HCT116 (cell line): ENCODE measurements around the gene CAV2. TPM values are rescaled to one million over a fixed set of nuclear protein-coding genes. Genes with fewer than 3 reads are reported as not detected.

Experiments used
- ATAC-seq: fragments of 200-7000 bp; cut with Tn5 transposase; 2 replicates; pipeline ENCODE4 v1.9.1; 2020; ENCODE audit warnings: mild to moderate bottlenecking, moderate library complexity
- BruUV-seq: library from RNA; stranded (reverse); fragments of 400-500 nt; replicated peaks from 2 replicates; lab custom pipeline; 2021; lab: Mats Ljungman, UMichigan
- CTCF ChIA-PET: fragments of 300-600 bp; sonication (Branson Sonifier 250); formaldehyde crosslinking; loops from one replicate; lab custom pipeline; 2021; ENCODE audit warnings: antibody characterized with exemption; lab: Charles Lee
- POLR2A ChIA-PET: fragments of 300-600, 350-600 bp; sonication (Branson Sonifier 250); formaldehyde crosslinking; loops from one replicate; lab custom pipeline; 2021; ENCODE audit warnings: antibody characterized with exemption; lab: Charles Lee
- RAD21 ChIA-PET, 2 experiments: fragments of 300-600 bp; sonication (Branson Sonifier 250); formaldehyde crosslinking; loops; one replicate each; lab custom pipeline; 2023; ENCODE audit warnings: low total read pairs in 2 of 2; ENCODE audit not compliant: uncharacterized antibody in 2 of 2, unreplicated experiment in 2 of 2, low non-redundant PET in 1 of 2; lab: Charles Lee
- DNase-seq: peaks from one replicate; pipeline ENCODE4 v3.0.0-alpha.2; 2010; ENCODE audit warnings: low read depth, low spot score
- H2AFZ ChIP-seq: fragments of 200-600 bp; shearing (Covaris generic), sonication (generic); 2 replicates; pipeline ENCODE4 v1.6.1; 2017; ENCODE audit warnings: low read depth, mixed run types, mixed read lengths, antibody characterized with exemption, low read length; ENCODE audit not compliant: poor library complexity, severe bottlenecking
- H3K27ac ChIP-seq: 2 replicates; pipeline ENCODE4 v1.5.1; 2012; ENCODE audit warnings: low read depth, low read length
- H3K27me3 ChIP-seq: fragments of 200-600 bp; sonication (generic); 2 replicates; pipeline ENCODE4 v1.6.1; 2016; ENCODE audit warnings: mixed run types, low read length, mixed read lengths; ENCODE audit not compliant: insufficient read depth
- H3K36me3 ChIP-seq, 2 experiments: fragments of 200-500 bp in 1 of 2; fragments of 200-600 bp in 1 of 2; sonication (Bioruptor generic) in 1 of 2; sonication (generic) in 1 of 2; 2 replicates each; pipeline versions ENCODE4 v1.5.1 to v1.6.1; 2014 to 2016; ENCODE audit warnings: low read length in 2 of 2, inconsistent platforms in 1 of 2, mixed read lengths in 1 of 2, mixed run types in 1 of 2; ENCODE audit not compliant: insufficient read depth in 2 of 2, control insufficient read depth in 1 of 2
- H3K4me1 ChIP-seq, 2 experiments: fragments of 200-600 bp in 1 of 2; sonication (generic) in 1 of 2; 2 replicates each; pipeline versions ENCODE4 v1.5.1 to v1.6.1; 2012 to 2017; ENCODE audit warnings: low read length in 2 of 2, inconsistent platforms in 1 of 2, mild to moderate bottlenecking in 1 of 2, mixed read lengths in 1 of 2, mixed run types in 1 of 2, moderate library complexity in 1 of 2; ENCODE audit not compliant: insufficient read depth in 2 of 2, control insufficient read depth in 1 of 2
- H3K4me2 ChIP-seq: fragments of 200-600 bp; sonication (generic); 2 replicates; pipeline ENCODE4 v1.6.1; 2017; ENCODE audit warnings: mixed run types, low read length, mixed read lengths
- H3K4me3 ChIP-seq, 2 experiments: fragments of 200-600 bp in 1 of 2; sonication (generic) in 1 of 2; replicated peaks in 1 of 2; 2 replicates each; pipeline ENCODE4 v1.5.1; 2011 to 2016; ENCODE audit warnings: low read length in 2 of 2, control low read depth in 1 of 2, low read depth in 1 of 2, mild to moderate bottlenecking in 1 of 2, mixed read lengths in 1 of 2, mixed run types in 1 of 2
- H3K79me2 ChIP-seq: fragments of 200-600 bp; sonication (generic); 2 replicates; pipeline ENCODE4 v1.6.1; 2017; ENCODE audit warnings: mild to moderate bottlenecking, mixed run types, low read length, moderate library complexity, mixed read lengths; ENCODE audit not compliant: insufficient read depth
- H3K9ac ChIP-seq: fragments of 200-600 bp; sonication (generic); 2 replicates; pipeline ENCODE4 v1.6.1; 2016; ENCODE audit warnings: low read length, mixed read lengths
- H3K9me2 ChIP-seq: fragments of 200-600 bp; sonication (generic), shearing (Covaris generic); 2 replicates; pipeline ENCODE4 v1.6.1; 2017; ENCODE audit warnings: mixed run types, mild to moderate bottlenecking, moderate library complexity; ENCODE audit not compliant: insufficient read depth
- H3K9me3 ChIP-seq, 2 experiments: fragments of 200-500 bp in 1 of 2; fragments of 200-600 bp in 1 of 2; sonication (Bioruptor generic) in 1 of 2; sonication (generic) in 1 of 2; 2 replicates each; pipeline ENCODE4 v1.6.1; 2014 to 2017; ENCODE audit warnings: low read length in 2 of 2, mixed read lengths in 2 of 2, inconsistent platforms in 1 of 2, low read depth in 1 of 2, mild to moderate bottlenecking in 1 of 2, mixed run types in 1 of 2, moderate library complexity in 1 of 2; ENCODE audit not compliant: control insufficient read depth in 1 of 2, insufficient read depth in 1 of 2
- H4K20me1 ChIP-seq: fragments of 200-600 bp; sonication (generic), shearing (Covaris generic); 2 replicates; pipeline ENCODE4 v1.6.1; 2017; ENCODE audit warnings: mixed run types, mild to moderate bottlenecking, moderate library complexity; ENCODE audit not compliant: insufficient read depth
- CBX3 ChIP-seq: IDR thresholded peaks from 2 replicates; pipeline ENCODE4 v1.6.1; 2012; ENCODE audit warnings: low read depth
- CEBPB ChIP-seq: IDR thresholded peaks from 2 replicates; pipeline ENCODE4 v1.6.1; 2012; ENCODE audit warnings: low read depth
- CTCF ChIP-seq, 3 experiments: fragments of 200-600 bp in 1 of 3; sonication (generic) in 1 of 3; IDR thresholded peaks in 2 of 3; conservative IDR thresholded peaks in 1 of 3; 2 replicates each; pipeline ENCODE4 v1.5.1; 2012 to 2017; ENCODE audit warnings: low read depth in 2 of 3, low read length in 2 of 3, antibody characterized with exemption in 1 of 3, borderline replicate concordance in 1 of 3, control low read depth in 1 of 3, mild to moderate bottlenecking in 1 of 3, mixed read lengths in 1 of 3, mixed run types in 1 of 3, moderate library complexity in 1 of 3; ENCODE audit not compliant: insufficient read depth in 1 of 3
- EZH2 ChIP-seq: fragments of 200-600 bp; sonication (generic); IDR thresholded peaks from 2 replicates; pipeline ENCODE4 v1.6.1; 2017; ENCODE audit warnings: antibody characterized with exemption, mixed run types
- EZH2phosphoT487 ChIP-seq: fragments of 200-600 bp; IDR thresholded peaks from 2 replicates; pipeline ENCODE4 v1.6.1; 2018; ENCODE audit warnings: antibody characterized with exemption, borderline replicate concordance
- JUND ChIP-seq: IDR thresholded peaks from 2 replicates; pipeline ENCODE4 v1.6.1; 2012
- POLR2A ChIP-seq: IDR thresholded peaks from 2 replicates; pipeline ENCODE4 v1.7.0; 2011; ENCODE audit warnings: borderline replicate concordance; ENCODE audit not compliant: insufficient read depth, insufficient read length; ENCODE audit errors: extremely low read depth
- SP1 ChIP-seq: IDR thresholded peaks from 2 replicates; pipeline ENCODE4 v1.6.1; 2012; ENCODE audit warnings: low read depth
- SRF ChIP-seq: IDR thresholded peaks from 2 replicates; pipeline ENCODE4 v1.6.1; 2012; ENCODE audit warnings: low read depth
- ZNF274 ChIP-seq: fragments of 200-500 bp; sonication (Bioruptor generic); IDR thresholded peaks from 2 replicates; pipeline ENCODE4 v1.6.1; 2014; ENCODE audit warnings: mild to moderate bottlenecking, low read depth, low read length, inconsistent platforms
- intact Hi-C: fragments of 100-400 bp; cut with micrococcal nuclease; formaldehyde crosslinking; loops from 2 replicates; pipeline ENCODE4 v1.10.0; 2022
- total RNA-seq: library from RNA; stranded (reverse); gene quantifications from one replicate; pipeline ENCODE4 v1.2.1, GENCODE V29; 2021; ENCODE audit not compliant: unreplicated experiment
- TF ChIP-seq, protein P1 (sequence below): IDR thresholded peaks from 2 replicates; pipeline ENCODE4 v1.6.1; 2012; ENCODE audit warnings: low read depth

Gene CAV2
- total RNA-seq, 1 experiment from 2014 or later: 157 TPM

DNA sequence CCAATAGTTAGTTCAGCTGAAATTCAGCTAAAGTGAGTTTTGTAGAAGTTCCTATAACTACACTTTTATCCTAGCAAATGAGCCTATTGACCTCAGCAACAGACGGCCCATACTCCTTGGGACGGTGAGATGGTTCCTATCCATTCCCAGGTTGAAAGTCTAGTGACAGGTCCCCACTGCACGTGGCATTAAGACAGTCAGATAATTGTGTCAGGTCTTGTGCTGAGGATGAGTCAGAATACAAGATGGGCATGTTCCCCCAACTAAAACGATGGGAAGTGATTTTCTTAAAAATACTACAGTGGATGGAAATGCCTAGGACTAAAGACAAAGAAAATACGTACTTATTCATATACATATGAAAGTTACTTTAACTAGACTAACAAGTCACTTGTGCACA, 27.4 kb downstream of the CAV2 start:
- RAD21 ChIA-PET: interaction anchor here (0.6 to 1.8 kb wide), 5 partner anchors 27 to 96 kb away, joined by 3 to 6 read pairs (median 5); partner anchors contain the start of gene CAV2 (in 1 of the 2)
- DNase-seq: no peak
- POLR2A ChIA-PET: interaction anchor here (1.0 to 2.5 kb wide), 11 partner anchors 9 to 317 kb away, joined by 3 to 12 read pairs (median 6); partner anchors contain the start of genes CAV2 and TES
- H4K20me1 ChIP-seq: no peaks in the 10 kb centered on the region
- CTCF ChIA-PET: interaction anchor here (0.8 to 3.0 kb wide), 12 partner anchors 12 to 346 kb away, joined by 3 to 15 read pairs (median 4); no protein-coding TSS in a partner anchor
- H3K9ac ChIP-seq: peak overlapping the region; percentile 98
- peak overlapping the region; percentile 99 for H3K4me2 ChIP-seq
- H3K79me2 ChIP-seq: peaks cover 70% of the 10 kb centered on the region
- intact Hi-C loops: loop anchor here (1.0 to 5.0 kb wide), 5 partner anchors 60 to 280 kb away; no protein-coding TSS in a partner anchor
- no peaks in the 10 kb centered on the region for H3K9me3 ChIP-seq
- no peak overlapping the region for H2AFZ ChIP-seq
- peaks cover 2 to 36% of the 10 kb centered on the region in 2 experiments; a peak in 2 of 4 replicates for H3K36me3 ChIP-seq
- ATAC-seq: no peak
- H3K4me1 ChIP-seq: peaks cover 40 to 71% of the 10 kb centered on the region in 2 experiments
- no TSS peak for BruUV-seq
- H3K27me3 ChIP-seq: no peaks in the 10 kb centered on the region
- peak overlapping the region; percentile 84 to 89 for H3K4me3 ChIP-seq
- peak overlapping the region; percentile 100 for H3K27ac ChIP-seq
- TF ChIP-seq CTCF (IDR thresholded peaks at IDR 0.05 in 2 of 3, conservative IDR thresholded peaks at IDR 0.05 in 1 of 3; ENCODE audit: borderline replicate concordance in 1 of 3, insufficient read depth in 1 of 3, low read depth in 2 of 3, low read length in 2 of 3): no peak
- no peak for TF ChIP-seq SRF
- H3K9me2 ChIP-seq: no peaks in the 10 kb centered on the region

GRCh38 chr7:116527521-116527920, 28.0 kb downstream of the CAV2 start:
- peak overlapping the region; percentile 99 for H3K4me2 ChIP-seq
- peaks cover 2 to 42% of the 10 kb centered on the region in 2 experiments; a peak in 2 of 4 replicates for H3K36me3 ChIP-seq
- H4K20me1 ChIP-seq: no peaks in the 10 kb centered on the region
- ATAC-seq (no peak), DNase-seq (no peak)
- intact Hi-C loops: loop anchor here (1.0 to 5.0 kb wide), 4 partner anchors 60 to 280 kb away; no protein-coding TSS in a partner anchor
- RAD21 ChIA-PET: interaction anchor here in 1 of 2 experiments (1.0 kb wide), 1 partner anchor 77 kb away, joined by 4 read pairs; no protein-coding TSS in a partner anchor
- H3K4me1 ChIP-seq: peaks cover 34 to 65% of the 10 kb centered on the region in 2 experiments
- POLR2A ChIA-PET: interaction anchor here (1.1 to 1.4 kb wide), 3 partner anchors 10 to 78 kb away, joined by 3 to 4 read pairs (median 3); partner anchors contain the start of gene CAV2
- no peaks in the 10 kb centered on the region for H3K27me3 ChIP-seq
- H3K79me2 ChIP-seq: peaks cover 77% of the 10 kb centered on the region
- H3K9ac ChIP-seq: peak overlapping the region; percentile 98
- no peaks in the 10 kb centered on the region for H3K9me3 ChIP-seq
- BruUV-seq: no TSS peak
- peak overlapping the region; percentile 100 for H3K27ac ChIP-seq
- H3K9me2 ChIP-seq: no peaks in the 10 kb centered on the region
- H3K4me3 ChIP-seq: peak overlapping the region; percentile 84 to 89
- H2AFZ ChIP-seq: no peak overlapping the region
- CTCF ChIA-PET: interaction anchor here (2.1 to 3.0 kb wide), 2 partner anchors 61 to 347 kb away, joined by 8 to 13 read pairs; no protein-coding TSS in a partner anchor
- TF ChIP-seq CEBPB: no peak
- TF ChIP-seq SRF: no peak
- no peak for TF ChIP-seq JUND
- TF ChIP-seq ZNF274: no peak
- TF ChIP-seq, protein P1, sequence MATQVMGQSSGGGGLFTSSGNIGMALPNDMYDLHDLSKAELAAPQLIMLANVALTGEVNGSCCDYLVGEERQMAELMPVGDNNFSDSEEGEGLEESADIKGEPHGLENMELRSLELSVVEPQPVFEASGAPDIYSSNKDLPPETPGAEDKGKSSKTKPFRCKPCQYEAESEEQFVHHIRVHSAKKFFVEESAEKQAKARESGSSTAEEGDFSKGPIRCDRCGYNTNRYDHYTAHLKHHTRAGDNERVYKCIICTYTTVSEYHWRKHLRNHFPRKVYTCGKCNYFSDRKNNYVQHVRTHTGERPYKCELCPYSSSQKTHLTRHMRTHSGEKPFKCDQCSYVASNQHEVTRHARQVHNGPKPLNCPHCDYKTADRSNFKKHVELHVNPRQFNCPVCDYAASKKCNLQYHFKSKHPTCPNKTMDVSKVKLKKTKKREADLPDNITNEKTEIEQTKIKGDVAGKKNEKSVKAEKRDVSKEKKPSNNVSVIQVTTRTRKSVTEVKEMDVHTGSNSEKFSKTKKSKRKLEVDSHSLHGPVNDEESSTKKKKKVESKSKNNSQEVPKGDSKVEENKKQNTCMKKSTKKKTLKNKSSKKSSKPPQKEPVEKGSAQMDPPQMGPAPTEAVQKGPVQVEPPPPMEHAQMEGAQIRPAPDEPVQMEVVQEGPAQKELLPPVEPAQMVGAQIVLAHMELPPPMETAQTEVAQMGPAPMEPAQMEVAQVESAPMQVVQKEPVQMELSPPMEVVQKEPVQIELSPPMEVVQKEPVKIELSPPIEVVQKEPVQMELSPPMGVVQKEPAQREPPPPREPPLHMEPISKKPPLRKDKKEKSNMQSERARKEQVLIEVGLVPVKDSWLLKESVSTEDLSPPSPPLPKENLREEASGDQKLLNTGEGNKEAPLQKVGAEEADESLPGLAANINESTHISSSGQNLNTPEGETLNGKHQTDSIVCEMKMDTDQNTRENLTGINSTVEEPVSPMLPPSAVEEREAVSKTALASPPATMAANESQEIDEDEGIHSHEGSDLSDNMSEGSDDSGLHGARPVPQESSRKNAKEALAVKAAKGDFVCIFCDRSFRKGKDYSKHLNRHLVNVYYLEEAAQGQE: no peak
- TF ChIP-seq POLR2A: no peak
- no peak for TF ChIP-seq SP1
- no peak for TF ChIP-seq EZH2phosphoT487
- TF ChIP-seq CBX3: no peak
- no peak for TF ChIP-seq EZH2
